ENCODE measurements around the gene TMEM233.

GRCh38 chr12:119681111-119681510, 87.5 kb downstream of the TMEM233 start:
- no peak for TF ChIP-seq POLR2AphosphoS5 (IDR thresholded peaks at IDR 0.05)
- TF ChIP-seq CTCF (IDR thresholded peaks at IDR 0.05): no peak
